SKM-1 treated with dmso at 0.1 percent for 144 hours (cell line): ENCODE data around the gene RSKR.
A peak's percentile ranks its signal among the peaks of the same experiment; 100 is the strongest.
"Not testable (repeated sequence)": the region's sequence is repeated elsewhere in the genome, so short reads cannot be mapped to it uniquely, and the experiment has no call there.

Source experiments
- DNase-seq: peaks from one replicate; lab custom pipeline; 2025; ENCODE audit not compliant: unreplicated experiment; lab: John Stamatoyannopoulos, UW

RSKR gene

GRCh38 chr17:28613931-28614381 is at the start of gene RSKR:
TSS of gene RSKR (minus strand) at chr17:28614185. CDS start at chr17:28614161, 24 bp downstream.
- DNase-seq = no peak

GRCh38 chr17:28663723-28664122 is 49.7 kb upstream of the RSKR start:
- no peak for DNase-seq

GRCh38 chr17:28662527-28662829 is 48.5 kb upstream of the RSKR start:
- no peak for DNase-seq

- peak; percentile 89 for DNase-seq
Measured at GRCh38 chr17:28661635-28662526, 47.9 kb upstream of the RSKR start, which contains the start of the genes SDF2 and SUPT6H. TSS of gene SDF2 (minus strand) at chr17:28661906. CDS start at chr17:28661876, 30 bp downstream. TSS of gene SUPT6H (plus strand) at chr17:28662205. CDS start at chr17:28673402, 11,197 bp downstream.

- not testable (repeated sequence) for DNase-seq
Measured at GRCh38 chr17:28659497-28659881, 45.5 kb upstream of the RSKR start.

- not testable (repeated sequence) for DNase-seq
Measured at GRCh38 chr17:28658766-28659496, 44.9 kb upstream of the RSKR start.

GRCh38 chr17:28658342-28658741 is 44.4 kb upstream of the RSKR start:
- DNase-seq = not testable (repeated sequence)

GRCh38 chr17:28657756-28658155 is 43.8 kb upstream of the RSKR start:
- no peak for DNase-seq

- no peak for DNase-seq
Measured at GRCh38 chr17:28655160-28655559, 41.2 kb upstream of the RSKR start.

GRCh38 chr17:28648698-28649097 is 34.7 kb upstream of the RSKR start:
- no peak for DNase-seq

GRCh38 chr17:28646039-28646754 is 32.2 kb upstream of the RSKR start:
- no peak for DNase-seq

GRCh38 chr17:28645576-28645939 is 31.6 kb upstream of the RSKR start:
- no peak for DNase-seq

GRCh38 chr17:28644787-28645575 is 31.0 kb upstream of the RSKR start, which contains the start of gene BLTP2:
TSS of gene BLTP2 (minus strand) at chr17:28645158. CDS start at chr17:28645056, 102 bp downstream.
- peak; percentile 90 for DNase-seq

- peak; percentile 80 for DNase-seq
Measured at GRCh38 chr17:28643983-28644786, 30.2 kb upstream of the RSKR start.

GRCh38 chr17:28641579-28641978 is 27.6 kb upstream of the RSKR start:
- no peak for DNase-seq

GRCh38 chr17:28635506-28635905 is 21.5 kb upstream of the RSKR start:
- no peak for DNase-seq

- no peak for DNase-seq
Measured at GRCh38 chr17:28634206-28634865, 20.4 kb upstream of the RSKR start.

GRCh38 chr17:28626818-28627217 is 12.8 kb upstream of the RSKR start:
- no peak for DNase-seq

- DNase-seq = no peak
Measured at GRCh38 chr17:28624148-28624547, 10.2 kb upstream of the RSKR start.
